ENCODE data around the gene GRID1.

Gene GRID1

GRCh38 chr10:86162036-86162435, 204.6 kb downstream of the GRID1 start:
- no peak for DNase-seq

- no peak for DNase-seq
Measured at GRCh38 chr10:86160890-86161585, 205.6 kb downstream of the GRID1 start.

GRCh38 chr10:86159797-86160196, 206.8 kb downstream of the GRID1 start:
- DNase-seq, result no peak

GRCh38 chr10:86155054-86155921, 211.3 kb downstream of the GRID1 start:
- DNase-seq, result no peak

DNA sequence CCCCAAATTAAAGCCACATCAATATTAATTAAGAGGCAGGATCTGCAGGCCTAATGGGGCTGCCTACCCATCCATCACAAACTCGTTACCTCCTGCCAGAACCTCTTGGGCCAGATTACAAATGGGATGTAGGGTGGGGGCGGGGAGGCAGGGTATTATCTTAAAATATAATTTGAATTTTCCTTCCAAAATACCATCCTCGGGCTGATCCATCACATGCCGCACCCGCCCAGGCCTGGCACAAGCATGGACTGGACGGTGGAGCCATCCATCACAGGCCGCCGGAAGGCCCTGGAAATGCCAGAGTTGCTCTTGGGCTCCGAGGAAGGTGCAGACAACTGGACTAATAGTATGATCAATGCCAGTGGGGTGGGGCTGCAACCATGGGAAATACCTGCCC, 212.8 kb downstream of the GRID1 start:
- no peak for DNase-seq

DNA sequence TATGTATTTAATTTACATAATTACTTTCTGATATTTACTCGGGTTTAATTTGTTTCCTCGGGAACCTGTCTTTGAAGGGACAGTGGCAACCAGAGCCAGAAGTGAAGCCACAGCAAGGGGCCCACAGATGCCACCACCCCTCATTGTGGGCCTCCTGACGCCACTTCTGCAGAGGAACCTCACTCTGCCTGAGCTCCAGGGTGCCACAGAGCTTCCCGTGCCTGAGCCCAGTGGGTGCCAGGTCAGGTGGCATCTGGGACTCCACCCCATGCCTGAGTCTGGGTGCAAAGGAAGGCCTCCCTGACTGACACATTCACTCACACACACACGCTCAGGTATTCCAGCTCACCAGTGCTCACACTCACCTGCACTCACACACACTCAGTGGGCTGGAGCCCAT, 213.7 kb downstream of the GRID1 start:
- DNase-seq, result no peak

- no peak for DNase-seq
Measured at GRCh38 chr10:86152354-86152753, 214.2 kb downstream of the GRID1 start.

DNA sequence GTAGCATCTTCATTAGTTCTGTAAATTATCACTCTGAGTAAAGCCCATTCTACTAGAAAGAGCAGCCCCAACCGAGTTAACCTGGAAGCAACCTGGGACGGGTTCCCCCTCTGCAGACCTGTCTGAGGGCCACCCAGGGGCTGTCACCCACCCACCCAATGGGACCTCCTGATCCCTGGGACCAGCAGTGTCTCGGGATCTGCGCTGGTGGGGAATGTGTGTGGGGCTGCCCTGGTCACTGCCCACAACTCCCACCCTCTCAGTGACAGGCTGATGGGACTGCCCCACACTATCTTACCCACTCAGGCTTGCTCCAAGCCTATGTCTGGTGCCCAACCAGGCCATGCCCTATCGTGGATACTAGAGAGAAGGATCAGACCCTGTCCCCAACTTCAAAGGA, 215.0 kb downstream of the GRID1 start:
- DNase-seq, result no peak

DNA sequence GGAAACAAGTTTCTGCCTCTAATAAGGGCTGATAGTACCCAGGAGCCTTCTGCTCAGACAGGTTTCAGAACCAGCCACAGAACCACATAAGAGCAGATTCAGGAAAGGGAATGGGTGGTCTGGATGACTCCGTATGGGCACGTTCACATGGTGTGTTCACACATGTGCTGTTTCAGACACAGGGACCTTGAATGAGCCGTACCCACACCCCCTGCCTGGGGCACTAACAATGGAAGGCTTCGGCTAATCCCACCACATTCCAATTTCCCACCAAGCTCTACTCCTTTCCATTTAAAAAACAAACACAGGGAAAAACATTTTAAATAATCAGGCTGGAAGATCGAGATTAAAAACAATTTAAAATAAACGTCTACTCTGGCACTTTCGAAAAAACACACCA, 217.3 kb downstream of the GRID1 start:
- DNase-seq, result no peak

- DNase-seq, result no peak
Measured at GRCh38 chr10:86148117-86148516, 218.5 kb downstream of the GRID1 start.

- DNase-seq, result no peak
Measured at GRCh38 chr10:86144301-86144700, 222.3 kb downstream of the GRID1 start.

DNA sequence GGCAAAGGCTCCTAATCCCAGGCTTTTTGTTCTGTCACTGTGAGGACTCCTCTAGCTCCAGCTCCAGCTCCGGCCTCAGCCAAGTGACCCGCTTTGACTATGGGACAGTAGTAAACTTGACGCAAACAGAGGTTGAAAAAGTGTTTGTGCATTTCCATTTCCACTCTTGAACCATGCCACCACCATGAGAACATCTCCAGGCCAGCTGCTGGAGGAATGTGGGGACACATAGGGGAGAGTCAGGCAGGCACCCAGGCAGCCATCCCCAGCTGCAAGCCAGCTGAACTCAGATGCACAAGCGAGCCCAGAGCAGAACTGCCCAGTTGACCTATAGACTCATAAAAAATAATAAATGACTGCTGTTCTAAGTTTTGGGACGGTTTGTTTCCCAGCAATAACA, 224.7 kb downstream of the GRID1 start:
- no peak for DNase-seq

DNA sequence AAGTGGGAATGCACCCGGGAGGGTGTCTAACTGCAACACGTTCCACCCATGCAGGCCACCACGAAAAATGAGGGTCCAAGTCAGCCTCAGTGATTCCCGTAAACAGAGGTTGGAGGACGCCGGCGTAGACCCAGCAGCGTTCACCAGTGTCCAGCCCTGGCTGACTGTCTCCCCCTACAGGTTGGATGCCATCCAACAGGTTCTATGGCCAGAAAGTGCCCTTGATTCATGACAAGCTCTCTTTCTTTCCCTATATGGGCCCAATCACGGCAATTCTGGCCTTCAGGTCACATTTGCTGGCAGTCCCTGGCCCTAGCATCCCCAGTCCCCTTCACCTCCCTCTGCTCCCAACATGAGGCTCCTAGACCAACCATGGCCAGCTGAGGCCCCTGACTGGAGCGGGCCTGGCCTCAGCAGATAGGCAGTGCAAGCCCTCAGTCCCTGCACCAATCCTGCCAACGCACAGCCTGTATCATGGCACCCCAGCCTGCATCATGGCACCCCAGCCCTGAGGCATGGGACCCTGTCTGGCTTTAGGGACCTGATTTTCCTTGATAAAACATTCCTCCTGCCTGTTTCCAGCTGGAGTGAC, 227.4 kb downstream of the GRID1 start:
- DNase-seq, result peak; percentile 59

- no peak for DNase-seq
Measured at GRCh38 chr10:86138551-86139065, 228.0 kb downstream of the GRID1 start.

GRCh38 chr10:86137561-86137960, 229.0 kb downstream of the GRID1 start:
- DNase-seq, result no peak

DNA sequence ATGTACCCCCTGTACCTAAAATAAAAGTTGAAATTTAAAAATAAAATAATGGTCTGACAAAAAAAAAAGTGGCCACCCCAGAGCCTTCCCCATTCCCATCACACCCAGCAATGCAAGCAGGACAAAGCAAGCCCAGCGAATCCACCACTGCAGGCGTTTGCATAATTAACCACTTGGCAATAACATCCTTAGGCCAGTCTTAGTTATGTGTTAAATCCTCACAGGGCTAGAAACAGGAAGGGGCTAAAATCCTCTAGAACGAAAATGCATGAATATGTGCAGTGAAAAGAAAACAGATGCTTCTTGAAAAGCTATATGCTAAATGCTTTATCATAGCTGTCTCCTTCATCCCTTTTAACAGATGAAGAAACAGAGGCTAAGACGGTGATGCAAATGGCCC, 229.7 kb downstream of the GRID1 start:
- DNase-seq, result no peak

DNA sequence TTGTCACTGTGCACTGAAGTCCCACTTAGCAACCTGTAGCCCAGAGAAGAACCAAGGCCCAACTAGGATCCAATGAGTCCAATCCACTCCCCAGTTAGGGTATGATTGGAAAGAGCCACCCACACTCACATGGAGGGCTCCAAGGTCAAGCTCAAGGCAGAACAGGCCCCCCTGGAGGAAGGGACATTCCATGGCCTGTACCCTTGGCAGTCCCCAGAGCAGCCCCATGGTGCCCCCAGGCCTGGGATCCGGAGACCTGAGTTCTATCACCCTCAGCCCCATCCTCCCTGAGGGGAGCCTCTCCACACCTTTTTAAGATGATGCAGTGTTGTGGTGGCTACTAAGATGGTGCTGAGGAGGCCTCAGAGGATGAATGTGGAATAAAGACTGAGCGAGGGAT, 231.4 kb downstream of the GRID1 start:
- DNase-seq, result no peak

- DNase-seq, result no peak
Measured at GRCh38 chr10:86130737-86131475, 235.7 kb downstream of the GRID1 start.

DNA sequence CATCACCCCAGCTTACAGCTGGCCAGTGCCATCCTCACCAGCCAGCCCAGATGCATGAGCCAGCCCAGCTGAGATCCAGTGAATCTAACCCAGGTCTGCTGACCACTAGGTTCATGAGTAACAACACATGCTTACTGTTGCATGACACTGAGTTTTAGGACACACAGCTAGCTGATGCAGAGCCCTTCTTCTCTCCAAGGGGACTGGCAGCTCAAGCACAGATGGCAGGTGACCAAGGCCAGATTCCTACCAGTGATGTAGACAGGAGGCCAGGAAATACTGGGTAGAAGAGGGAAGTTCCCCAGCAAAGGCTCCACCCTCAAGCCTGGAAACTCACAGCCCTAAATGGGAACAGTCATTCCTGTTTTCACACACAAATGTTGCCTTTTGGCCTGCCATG, 236.6 kb downstream of the GRID1 start:
- DNase-seq, result no peak

- no peak for DNase-seq
Measured at GRCh38 chr10:86128360-86128759, 238.2 kb downstream of the GRID1 start.

- no peak for DNase-seq
Measured at GRCh38 chr10:86127274-86127819, 239.2 kb downstream of the GRID1 start.

DNA sequence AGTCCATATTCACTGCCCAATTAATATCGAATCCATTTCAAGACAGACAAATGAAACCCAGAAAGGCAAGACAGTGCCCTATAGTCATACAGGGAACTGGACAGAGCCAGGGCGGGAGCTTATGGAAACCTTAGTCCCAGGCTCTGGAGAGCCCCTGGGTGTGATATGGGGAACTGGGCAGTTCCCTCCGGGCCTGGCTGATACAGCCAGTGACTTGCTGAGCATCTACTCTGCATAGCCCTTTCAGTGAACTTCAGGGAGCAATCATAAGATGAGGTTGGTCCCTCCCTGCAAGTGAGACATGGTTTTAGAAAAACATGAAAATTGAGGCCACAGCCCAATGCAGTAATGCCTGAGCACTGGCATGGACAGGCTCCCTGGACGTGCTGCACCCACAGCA, 241.9 kb downstream of the GRID1 start:
- DNase-seq, result no peak

GRCh38 chr10:86123715-86124114, 242.9 kb downstream of the GRID1 start:
- no peak for DNase-seq

Data from stimulated activated CD8-positive, alpha-beta memory T cell treated with anti-CD3 and anti-CD28 coated beads, Interleukin-4, amount 100 ng/mL, for 48 hours (primary cell).